GM21367 (cell line): ENCODE results near the gene HJV.
A peak's percentile ranks its signal among the peaks of the same experiment; 100 is the strongest.

Experiments
- ATAC-seq: cut with Tn5 transposase; IDR thresholded peaks from one replicate; pipeline ENCODE4 v1.9.1; 2021; ENCODE audit not compliant: unreplicated experiment

The HJV gene

DNA sequence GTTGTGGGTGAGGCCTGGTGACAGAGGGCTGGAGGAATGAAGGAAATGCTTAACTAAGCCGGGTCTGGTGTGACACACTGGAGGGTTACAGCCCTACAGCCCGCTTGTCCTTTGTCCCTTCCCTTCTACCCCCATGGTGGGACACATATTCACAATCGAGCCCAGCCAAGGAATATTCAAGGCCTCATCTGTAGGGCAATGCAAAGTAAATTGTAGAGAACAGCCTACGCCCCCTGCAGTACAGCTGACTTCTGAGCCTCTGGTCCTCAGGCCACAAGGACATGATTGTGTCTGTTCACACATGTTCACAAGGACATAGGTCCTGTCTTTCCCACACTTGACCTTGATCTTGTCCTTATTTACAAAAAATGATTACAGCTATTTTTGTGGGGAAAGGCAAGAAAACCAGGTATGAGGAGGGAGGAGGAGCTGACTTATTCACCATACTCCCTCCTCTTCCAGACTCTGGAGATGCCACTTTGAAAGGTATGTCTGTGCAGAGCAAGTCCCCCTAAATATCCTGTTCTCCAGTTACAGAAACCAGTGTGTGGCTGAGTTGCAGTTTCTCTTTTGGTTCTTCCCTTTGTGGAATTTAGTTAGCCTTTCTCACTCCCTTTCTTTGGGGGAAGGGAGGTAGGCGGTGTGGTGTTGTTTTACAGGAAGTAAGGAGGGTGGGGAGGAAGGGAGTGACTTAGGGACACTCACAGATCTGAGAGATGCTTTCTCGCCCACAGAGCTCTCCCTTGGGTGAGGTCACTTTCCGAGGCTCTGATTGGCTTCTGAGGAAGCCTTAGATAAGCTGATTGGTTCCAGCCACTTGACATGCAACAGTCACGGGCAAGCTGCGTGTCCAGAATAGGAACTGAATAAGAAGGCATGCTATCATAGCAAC lies 42.4 kb downstream of the HJV start:
- peak; percentile 83 for ATAC-seq

DNA sequence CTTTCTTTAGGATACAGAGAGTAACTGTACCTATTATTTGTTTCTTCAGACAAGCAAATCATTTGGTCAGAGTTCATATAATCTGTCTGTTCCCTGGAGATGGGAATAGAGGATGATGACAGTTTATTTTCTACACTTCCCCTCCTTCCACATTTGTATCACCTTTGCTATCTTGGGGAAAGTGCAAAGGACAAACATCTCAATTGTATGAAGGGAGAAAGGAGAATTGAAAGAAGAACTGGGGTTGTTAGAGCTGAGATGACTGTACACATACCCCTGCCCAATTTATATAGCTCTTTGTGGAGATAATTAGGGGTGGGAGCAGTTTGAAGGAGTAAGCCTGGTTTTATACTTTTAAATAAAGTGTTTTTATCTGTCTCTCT lies 43.1 kb downstream of the HJV start:
- no peak for ATAC-seq

- no peak for ATAC-seq
Measured at GRCh38 chr1:145977486-145978470, 43.8 kb downstream of the HJV start.

GRCh38 chr1:145977016-145977415 lies 44.5 kb downstream of the HJV start:
- ATAC-seq, result no peak

- ATAC-seq, result no peak
Measured at GRCh38 chr1:145975216-145975615, 46.3 kb downstream of the HJV start.

DNA sequence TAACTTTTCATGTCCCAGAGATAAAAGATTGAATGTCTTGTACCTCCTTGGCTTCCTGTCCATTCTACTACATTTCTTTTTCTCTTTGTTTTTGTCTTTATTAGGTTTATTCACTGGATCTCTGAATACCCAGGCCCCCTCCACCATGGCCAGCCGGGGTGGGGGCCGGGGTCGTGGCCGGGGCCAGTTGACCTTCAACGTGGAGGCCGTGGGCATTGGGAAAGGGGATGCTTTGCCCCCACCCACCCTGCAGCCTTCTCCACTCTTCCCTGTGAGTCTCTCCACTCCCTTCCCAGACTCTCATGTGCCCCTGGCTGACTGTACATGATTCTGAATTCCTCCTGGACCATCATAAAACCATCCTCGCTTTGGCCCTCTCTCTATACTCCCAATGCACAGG lies 46.8 kb downstream of the HJV start:
- no peak for ATAC-seq

DNA sequence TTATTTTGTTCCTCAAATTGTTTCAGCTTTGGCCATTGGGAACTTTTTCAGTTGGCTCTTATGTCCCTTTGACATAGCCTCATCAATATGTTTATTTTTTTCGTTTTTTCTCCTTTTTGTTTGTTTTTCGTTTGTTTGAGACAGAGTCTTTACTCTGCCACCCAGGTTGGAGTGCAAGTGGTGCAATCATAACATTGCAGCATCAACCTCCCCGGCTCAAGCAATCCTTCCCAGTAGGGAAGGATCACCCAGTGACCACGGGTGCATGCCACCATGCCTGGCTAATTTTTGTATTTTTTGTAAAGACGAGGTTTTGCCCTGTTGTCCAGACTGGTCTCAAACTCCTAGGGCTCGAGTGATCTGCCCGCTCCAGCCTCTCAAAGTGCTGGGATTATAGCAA lies 49.0 kb downstream of the HJV start:
- no peak for ATAC-seq
